Activated CD4-positive, alpha-beta T cell treated with anti-CD3 and anti-CD28 coated beads, Interleukin-2, amount 50 U/mL, for 24 hours (primary cell): ENCODE results near the gene PNMA6E.

Experiments
- DNase-seq, 2 donors: peaks; one replicate each; pipeline ENCODE4 v3.0.0-alpha.2; 2020; ENCODE audit warnings: low read depth in 1 of 2, low spot score in 1 of 2

Gene PNMA6E

GRCh38 chrX:153401133-153401764, at the start of gene PNMA6E:
PNMA6E (minus strand) TSS chrX:153401350; CDS start chrX:153398849, 2,501 bp downstream.
- no peak for DNase-seq

- DNase-seq: no peak
Observed at GRCh38 chrX:153450949-153451277, 49.8 kb upstream of the PNMA6E start.

DNA sequence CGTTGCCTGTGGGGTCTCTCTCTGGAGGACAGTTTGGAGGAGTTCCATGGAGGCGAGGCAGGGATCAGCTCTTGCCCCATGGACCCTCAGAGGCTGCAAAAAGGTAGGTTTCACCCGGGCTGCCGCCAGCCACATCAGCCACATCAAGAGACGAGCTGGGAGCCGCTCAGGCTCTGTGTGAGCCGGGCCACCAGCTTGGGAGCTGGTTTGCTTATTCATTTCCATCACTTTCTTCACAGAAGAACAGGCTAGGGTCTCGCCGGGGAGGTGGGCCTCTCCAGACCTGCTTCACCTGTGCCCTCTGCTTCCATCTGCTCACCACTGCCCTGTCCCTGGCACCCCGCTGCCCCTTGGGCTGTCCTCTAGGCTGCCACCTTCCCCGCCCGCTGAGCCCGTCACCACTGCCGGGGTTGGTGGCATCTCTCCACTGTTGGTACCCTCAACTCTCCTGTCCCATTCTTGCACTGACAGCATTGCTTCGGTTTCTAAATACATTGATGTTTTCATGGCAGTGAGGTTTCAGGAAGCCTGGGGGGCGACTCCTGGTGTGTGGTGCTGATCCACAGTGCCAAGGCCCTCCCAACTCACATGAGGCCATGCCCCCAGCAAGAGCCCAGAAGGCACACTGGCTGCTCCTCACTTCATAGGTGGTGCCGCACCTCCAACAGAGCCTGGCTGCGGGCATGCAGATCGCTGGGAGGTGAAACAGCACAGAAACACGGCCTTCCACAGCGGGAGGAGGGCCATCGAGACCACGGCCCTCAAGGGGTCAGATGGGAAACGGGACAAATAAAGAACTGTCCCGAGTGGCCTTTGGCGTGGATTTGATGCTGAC, 49.2 kb upstream of the PNMA6E start:
- DNase-seq: no peak

DNA sequence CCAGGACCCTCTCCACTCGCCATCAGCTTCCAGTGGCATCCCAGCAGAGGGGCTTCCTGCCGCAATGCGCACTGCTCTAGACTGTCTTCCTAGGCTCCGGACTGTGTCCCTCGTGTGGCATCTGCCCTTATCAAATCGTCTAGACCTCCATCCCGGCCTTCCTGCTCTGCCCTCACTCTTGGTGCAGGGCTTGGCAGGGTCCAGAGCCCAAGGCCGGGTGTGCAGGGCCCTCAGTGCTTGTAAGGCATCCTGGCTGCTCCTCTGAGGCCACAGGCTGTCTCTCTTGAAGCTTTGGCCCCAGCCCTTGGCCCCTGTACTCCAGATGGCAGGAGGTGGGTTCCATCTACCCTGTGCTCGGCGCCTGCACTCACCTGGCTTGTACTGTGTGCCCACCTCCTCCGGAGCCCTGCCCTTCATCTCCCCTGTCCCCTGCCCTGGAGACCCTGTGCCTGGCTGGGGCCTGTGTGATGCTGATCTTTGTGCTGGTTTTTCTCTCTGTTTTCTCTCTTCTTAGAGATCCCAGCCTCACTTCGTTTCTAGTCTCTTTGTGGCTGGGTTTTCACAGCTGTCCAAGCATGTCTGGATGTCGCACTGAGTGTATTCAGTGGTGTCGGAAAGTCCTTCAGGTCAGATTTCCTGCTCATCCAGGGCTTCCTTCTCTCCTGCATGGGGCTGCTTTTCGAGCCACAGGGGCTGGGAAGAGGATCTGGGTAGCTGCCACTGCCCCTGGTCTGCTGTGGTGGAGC, 48.4 kb upstream of the PNMA6E start:
- DNase-seq: no peak

DNA sequence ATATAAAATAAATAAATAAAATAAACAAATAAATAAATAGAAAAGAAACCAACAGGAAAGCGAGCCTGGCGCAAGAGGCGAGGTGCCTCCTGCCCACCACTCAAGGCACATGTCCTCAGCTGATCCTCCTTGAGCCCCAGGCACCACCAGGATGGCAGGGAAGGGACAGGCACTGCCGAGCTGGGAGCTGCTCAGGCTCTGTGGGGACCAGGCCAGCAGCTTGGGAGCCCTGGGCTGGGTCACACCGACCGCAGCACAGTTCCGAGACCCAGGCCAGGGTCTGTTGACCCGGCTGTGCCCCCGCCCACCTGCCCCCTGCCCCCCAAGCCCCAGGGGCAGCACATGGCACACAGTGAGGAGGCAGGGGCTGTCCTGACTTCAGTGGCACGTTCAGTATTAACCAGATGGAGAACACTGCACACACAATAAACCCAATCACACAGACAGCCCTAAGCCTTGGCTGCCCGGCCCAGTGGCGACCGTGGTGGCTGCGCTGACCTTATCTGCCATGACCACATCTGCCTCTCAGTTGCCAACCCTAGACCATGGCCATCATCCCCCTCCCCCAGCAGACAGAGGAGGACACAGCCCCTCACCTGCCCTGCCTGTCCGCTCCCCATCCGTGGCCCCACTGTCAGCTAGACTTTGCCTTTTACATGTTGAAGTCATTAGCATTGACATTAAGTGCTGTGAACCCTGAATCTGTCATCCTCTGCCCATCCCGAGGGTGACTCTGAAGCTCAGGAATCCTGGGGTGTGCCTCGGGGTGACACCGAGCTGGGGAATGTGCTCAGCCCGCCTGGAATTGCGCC, 47.6 kb upstream of the PNMA6E start:
- DNase-seq: no peak

- DNase-seq: no peak
Observed at GRCh38 chrX:153447581-153447960, 46.4 kb upstream of the PNMA6E start.

DNA sequence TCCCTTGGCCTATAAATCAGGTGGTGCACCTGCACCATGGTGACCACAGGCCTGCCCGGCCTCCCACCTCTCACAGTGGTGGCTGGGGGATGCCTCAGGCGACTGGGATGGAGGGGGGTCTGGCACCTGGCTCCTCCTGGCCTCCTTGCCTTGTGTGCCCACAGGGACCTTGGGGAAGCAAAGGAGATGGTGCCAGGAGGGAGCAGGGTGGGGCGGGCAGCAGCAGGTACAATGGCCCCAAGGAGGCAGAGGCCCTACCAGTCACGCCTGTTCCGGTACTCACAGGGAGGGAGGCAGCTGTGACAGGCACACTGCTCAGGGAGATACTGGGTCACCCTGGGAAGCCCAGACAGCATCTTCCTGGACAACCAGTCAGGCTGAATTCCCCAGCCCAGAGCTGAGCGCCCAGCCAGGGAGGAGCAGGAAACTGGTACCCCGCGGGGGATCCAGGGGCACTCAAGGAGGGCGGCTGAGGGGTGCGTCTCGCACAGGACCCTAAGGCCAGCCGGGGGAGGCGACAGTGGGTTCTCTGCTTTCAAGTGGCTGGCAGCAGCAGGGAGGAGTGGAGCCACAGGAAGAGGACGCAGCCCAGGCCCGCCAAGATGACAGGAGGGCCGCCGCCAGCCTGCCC, 45.9 kb upstream of the PNMA6E start:
- DNase-seq: no peak

GRCh38 chrX:153446636-153446936, 45.4 kb upstream of the PNMA6E start:
- DNase-seq: no peak

DNA sequence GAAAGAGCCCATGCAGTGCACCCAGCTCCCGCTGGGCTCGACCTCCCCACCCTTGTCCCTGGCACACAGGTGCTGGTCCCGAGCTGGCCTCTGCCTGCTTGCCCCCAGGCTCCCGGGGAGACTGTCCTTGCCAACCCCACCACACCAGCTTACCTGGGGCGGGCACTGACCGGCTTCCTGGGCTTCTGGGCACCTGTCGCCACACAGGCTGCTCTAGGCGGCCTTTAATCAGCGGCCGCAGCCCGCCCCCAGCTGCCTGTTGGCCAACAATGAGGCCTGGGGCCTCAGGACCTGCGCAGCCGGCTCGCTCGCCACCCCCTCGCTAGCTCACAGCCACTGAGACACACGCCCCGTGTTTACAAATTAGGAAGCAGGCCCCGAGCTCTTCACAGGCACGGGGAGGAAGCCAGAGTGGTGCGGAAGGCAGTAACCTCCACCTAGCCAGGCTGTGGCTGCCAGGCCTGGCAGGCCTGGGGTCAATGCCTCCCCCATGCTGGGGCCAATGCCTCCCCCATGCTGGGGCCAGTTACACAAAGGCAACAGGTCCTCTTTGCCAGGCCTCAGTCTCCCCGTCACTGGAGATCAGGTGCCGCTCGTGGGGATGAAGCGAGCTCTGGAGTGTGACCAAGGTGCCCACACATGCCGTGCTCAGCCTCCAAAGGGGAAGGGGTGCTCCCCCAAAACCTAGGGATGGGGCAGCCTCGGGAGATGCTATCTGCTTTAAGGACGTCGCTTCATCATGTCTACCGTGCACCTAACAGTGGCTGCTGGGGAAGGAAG, 44.9 kb upstream of the PNMA6E start, which contains the start of gene TREX2:
TSS of gene TREX2 (minus strand) at position 201 of the 780 bp plus-strand sequence. CDS start 626 bp downstream, outside the sequence.
- no peak for DNase-seq

DNA sequence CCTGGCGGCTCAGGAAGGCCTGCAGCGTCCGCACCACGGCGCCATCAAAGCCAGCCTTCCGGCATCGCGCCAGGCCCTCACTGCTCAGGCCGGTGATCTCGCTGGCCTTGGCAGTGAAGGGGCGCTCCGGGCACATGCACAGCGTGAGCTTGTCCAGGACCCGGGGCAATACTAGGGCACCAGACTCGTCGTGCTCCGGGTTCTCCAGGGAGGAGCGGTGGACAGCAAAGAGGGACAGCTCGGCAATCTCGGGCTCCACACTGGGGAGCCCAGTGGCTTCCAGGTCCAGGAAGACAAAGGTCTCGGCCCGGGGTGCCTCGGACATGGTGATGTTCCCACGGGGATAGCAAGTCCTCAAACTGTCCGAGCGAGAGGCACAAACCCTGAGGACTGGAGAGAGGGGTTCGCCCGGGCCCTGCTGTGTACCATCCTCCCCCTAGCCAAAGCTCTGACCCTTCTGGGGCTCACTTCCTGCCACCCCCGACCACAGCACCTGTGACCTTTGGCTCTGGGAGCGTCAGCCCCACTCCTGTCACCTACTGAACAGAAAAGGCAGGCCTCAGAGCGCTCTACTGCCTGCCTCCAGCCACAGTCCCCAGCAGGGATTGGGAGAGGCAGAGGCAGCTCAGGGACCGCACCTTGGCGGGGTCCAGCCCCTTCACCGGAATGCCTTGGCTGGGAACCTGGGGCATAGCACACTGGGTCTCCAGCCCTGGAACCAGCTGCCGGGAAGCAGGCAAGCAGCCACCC, 44.1 kb upstream of the PNMA6E start:
- DNase-seq: no peak

DNA sequence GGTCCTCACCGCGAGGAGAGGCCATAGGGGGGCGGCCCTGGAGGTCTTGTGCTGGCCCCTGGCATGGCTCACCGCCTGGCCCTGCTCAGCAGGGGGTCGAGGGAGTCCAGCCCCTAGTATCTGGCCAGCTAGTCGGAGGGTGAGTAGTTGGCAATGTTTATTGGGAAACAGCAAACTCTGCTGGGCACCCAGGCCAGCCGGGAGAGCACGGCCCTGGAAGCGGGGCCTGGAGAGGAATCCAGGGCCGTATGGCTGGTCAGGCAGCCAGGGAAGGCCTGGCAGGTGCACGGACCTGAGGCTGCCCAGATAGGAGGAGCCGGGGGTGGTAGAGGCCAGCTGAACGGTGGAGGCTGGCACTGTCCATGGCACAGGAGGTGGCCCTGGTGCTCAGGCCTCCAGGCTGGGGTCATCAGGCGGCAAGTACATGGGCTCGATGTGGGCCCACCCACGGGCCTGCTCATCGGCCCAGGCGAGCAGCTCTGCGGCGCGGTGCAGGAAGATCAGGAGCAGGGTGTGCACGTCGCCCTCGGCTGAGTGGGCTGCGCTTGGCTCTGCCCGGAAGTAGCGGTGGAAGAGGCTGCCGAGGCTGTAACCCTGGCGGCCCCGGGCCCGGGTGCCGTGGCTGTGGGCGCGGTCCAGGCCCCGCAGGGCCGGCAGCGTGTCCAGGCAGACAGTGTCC, 43.3 kb upstream of the PNMA6E start:
- DNase-seq: no peak

- DNase-seq: no peak
Observed at GRCh38 chrX:153443476-153444332, 42.6 kb upstream of the PNMA6E start.

DNA sequence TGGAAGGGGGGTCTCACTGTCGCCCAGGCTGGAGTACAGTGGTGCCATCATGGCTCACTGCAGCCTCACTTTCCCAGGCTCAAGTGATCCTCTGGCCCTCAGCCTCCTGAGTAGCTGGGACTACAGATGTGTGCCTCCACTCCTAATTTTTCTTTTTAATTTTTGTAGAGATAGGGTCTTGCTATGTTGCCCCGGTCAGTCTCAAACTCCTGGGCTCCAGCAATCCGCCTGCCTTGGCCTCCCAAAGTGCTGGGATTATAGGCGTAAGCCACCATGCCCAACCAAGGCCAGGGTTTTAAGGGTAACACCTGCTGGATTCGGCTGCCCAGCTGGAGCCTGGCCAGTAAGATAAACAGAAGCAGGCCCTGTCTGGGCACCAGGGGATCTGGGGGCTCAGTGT, 41.3 kb upstream of the PNMA6E start:
- no peak for DNase-seq

GRCh38 chrX:153441981-153442380, 40.8 kb upstream of the PNMA6E start:
- no peak for DNase-seq

GRCh38 chrX:153441296-153441695, 40.1 kb upstream of the PNMA6E start:
- DNase-seq: no peak

- DNase-seq: no peak
Observed at GRCh38 chrX:153440556-153441135, 39.5 kb upstream of the PNMA6E start.

DNA sequence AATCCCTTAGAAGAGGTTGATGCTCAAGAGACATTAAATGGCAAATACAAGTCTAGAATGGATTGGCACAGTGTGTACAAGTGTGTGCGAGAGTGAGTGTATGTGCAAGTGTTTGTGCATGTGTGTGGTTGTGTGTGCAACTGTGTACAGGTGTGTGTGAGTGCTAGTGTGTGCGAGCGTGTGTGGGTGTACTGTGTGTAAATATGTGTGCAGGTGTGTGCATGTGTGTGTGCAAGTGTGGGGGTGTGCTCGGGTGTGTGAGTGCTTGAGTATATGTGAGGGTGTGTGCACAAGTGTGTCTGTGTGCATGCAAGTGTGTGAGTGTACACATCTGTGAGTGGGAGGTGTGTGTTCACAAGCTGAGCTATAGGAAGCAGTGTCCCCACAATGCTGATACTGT, 38.8 kb upstream of the PNMA6E start:
- DNase-seq: no peak

DNA sequence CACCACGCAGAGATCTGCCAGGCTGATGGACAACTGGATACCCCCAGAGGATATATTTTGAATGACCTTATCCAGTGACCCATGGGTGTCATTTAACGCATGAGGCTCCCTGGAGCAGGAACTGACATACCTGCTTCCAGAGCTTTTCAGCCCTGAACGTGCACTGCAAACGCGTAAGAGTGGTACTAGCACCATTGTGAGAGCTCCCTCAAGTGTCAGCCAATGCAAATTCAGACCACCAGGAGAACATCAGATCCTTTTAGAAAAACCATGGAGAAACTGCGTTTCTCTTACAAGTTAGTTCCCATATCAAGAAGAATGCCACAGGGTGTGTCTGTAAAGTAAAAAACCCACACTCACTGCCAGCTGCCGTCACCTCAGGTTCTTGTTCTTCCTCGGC, 37.4 kb upstream of the PNMA6E start:
- no peak for DNase-seq
